ENCODE data around the gene PLD6.

GRCh38 chr17:17164676-17165075 lies 41.5 kb downstream of the PLD6 start:
- no peak for TF ChIP-seq POLR2A (IDR thresholded peaks at IDR 0.05)
- TF ChIP-seq CTCF (IDR thresholded peaks at IDR 0.05) = no peak
